Measurements from ENCODE around the gene CYP2A6.
"Not testable (repeated sequence)": the region's sequence is repeated elsewhere in the genome, so short reads cannot be mapped to it uniquely, and the experiment has no call there.

Gene CYP2A6, protein sequence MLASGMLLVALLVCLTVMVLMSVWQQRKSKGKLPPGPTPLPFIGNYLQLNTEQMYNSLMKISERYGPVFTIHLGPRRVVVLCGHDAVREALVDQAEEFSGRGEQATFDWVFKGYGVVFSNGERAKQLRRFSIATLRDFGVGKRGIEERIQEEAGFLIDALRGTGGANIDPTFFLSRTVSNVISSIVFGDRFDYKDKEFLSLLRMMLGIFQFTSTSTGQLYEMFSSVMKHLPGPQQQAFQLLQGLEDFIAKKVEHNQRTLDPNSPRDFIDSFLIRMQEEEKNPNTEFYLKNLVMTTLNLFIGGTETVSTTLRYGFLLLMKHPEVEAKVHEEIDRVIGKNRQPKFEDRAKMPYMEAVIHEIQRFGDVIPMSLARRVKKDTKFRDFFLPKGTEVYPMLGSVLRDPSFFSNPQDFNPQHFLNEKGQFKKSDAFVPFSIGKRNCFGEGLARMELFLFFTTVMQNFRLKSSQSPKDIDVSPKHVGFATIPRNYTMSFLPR

GRCh38 chr19:40850277-40850676 lies at the start of gene CYP2A6:
Gene CYP2A6, minus strand, starts transcription at chr19:40850447. Its CDS starts 21 bp downstream, at chr19:40850426.
- intact Hi-C loops (cut with DNase I; ENCODE audit: low total_unique reads); H3K36me3 ChIP-seq; H3K4me3 ChIP-seq; H3K27ac ChIP-seq; DNase-seq; H3K9me3 ChIP-seq; H3K4me1 ChIP-seq: not testable (repeated sequence)
- peaks cover 0 to 25% of the 10 kb centered on the region in 2 donors for H3K27me3 ChIP-seq

DNA sequence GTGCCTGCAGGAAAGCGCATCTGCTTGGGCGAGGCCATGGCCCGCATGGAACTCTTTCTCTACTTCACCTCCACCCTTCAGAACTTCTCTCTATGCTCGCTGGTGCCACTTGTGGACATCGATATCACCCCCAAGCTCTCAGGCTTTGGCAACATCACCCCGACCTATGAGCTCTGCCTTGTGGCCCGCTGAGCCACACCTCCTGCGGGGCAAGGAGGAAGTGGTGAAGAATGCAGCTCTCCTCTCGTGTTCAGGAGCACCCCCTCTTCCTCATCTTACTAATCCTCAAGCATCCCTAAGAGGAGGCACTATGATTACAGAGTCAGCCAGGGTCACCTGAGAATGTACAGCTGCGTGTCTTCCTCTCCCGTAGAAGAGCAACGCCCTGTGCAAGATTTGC lies 49.7 kb upstream of the CYP2A6 start:
- H3K9me3 ChIP-seq; DNase-seq; H3K4me3 ChIP-seq; H3K27me3 ChIP-seq; intact Hi-C loops (cut with DNase I; ENCODE audit: low total_unique reads); H3K27ac ChIP-seq; H3K36me3 ChIP-seq; H3K4me1 ChIP-seq: not testable (repeated sequence)

- H3K4me1 ChIP-seq; H3K27me3 ChIP-seq; intact Hi-C loops (cut with DNase I; ENCODE audit: low total_unique reads); H3K36me3 ChIP-seq; H3K9me3 ChIP-seq; H3K4me3 ChIP-seq; H3K27ac ChIP-seq; DNase-seq: not testable (repeated sequence)
These were observed 46.9 kb upstream of the CYP2A6 start for GRCh38 chr19:40896843-40897789.

DNA sequence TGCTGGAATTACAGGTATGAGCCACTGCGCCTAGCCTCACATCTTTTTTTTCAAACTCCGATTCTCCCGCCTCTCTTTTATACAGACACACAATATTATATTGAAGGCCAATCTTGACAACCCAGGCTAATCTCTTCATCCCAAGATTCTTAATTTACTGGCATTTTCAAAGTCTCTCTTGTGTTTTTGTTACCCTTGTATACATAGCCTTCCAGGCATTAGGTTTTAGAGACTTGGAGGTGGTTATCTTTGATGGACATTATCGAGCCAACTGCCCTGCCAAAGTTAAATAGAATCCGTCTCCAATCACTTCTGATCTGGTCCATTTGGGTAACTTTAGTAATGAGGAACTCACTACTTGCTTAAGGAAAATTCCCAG lies 46.2 kb upstream of the CYP2A6 start:
- H3K36me3 ChIP-seq, result no peaks in the 10 kb centered on the region
- no peak for TF ChIP-seq CTCF (IDR thresholded peaks at IDR 0.05)
- H3K9me3 ChIP-seq, result no peaks in the 10 kb centered on the region
- H3K27ac ChIP-seq, result no peak overlapping the region
- H3K4me1 ChIP-seq, result no peaks in the 10 kb centered on the region
- H3K27me3 ChIP-seq, result no peaks in the 10 kb centered on the region
- no peak overlapping the region for H3K4me3 ChIP-seq
- intact Hi-C loops (cut with DNase I; ENCODE audit: low total_unique reads), result no loop called here
- DNase-seq, result no peak

DNA sequence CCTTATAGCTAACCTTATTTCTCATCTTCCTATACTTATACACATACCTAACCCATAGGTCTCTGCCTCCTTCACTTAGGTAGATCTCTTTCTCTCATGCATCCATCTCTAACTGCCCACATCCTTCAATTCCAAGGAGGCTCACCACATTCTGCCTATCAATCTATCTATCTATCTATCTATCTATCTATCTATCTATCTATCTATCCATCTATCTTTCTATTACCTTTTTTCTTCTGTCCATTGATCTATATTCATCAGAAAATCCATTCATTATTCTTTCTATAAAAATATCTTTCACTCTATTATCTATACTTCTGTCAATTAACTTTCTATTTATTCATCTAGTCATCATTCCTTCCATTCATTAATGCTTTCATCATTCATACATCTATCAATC lies 42.9 kb upstream of the CYP2A6 start:
- no peak for DNase-seq
- no peaks in the 10 kb centered on the region for H3K9me3 ChIP-seq
- no peak overlapping the region for H3K27ac ChIP-seq
- no peak for TF ChIP-seq CTCF (IDR thresholded peaks at IDR 0.05)
- H3K36me3 ChIP-seq, result no peaks in the 10 kb centered on the region
- no peaks in the 10 kb centered on the region for H3K4me1 ChIP-seq
- no peak overlapping the region for H3K4me3 ChIP-seq
- H3K27me3 ChIP-seq, result no peaks in the 10 kb centered on the region
- intact Hi-C loops (cut with DNase I; ENCODE audit: low total_unique reads), result no loop called here

DNA sequence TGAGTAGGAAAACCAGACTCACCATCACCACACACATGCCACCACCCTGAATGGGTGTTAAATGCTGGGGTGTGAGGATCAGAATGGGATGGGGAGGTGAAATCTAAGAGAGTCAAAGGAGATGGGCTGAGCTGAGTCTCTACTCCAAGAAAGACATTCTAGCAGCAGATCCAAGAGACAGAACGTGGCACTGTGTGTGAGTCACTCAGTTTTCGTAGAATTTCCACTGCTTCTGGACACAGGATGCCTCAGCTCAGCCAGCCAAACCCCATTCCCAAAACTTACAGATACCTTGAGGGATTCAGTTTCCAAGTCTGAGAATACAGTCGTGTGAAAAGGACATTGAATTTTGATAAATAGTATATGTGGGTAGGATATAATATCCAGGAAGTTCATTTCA lies 39.1 kb upstream of the CYP2A6 start:
- Histone ChIP-seq H3K36me3 (no peaks in the 10 kb centered on the region), H3K4me1 (no peaks in the 10 kb centered on the region)
- intact Hi-C loops (cut with DNase I; ENCODE audit: low total_unique reads), result no loop called here

More for the DNA sequence above, 39.1 kb upstream of the CYP2A6 start:
- H3K27me3 ChIP-seq, result no peaks in the 10 kb centered on the region
- H3K9me3 ChIP-seq, result no peaks in the 10 kb centered on the region
- no peak for DNase-seq
- no peak overlapping the region for H3K4me3 ChIP-seq
- H3K27ac ChIP-seq, result no peak overlapping the region
- no peak for TF ChIP-seq CTCF (IDR thresholded peaks at IDR 0.05)
